Stimulated activated CD8-positive, alpha-beta memory T cell treated with anti-CD3 and anti-CD28 coated beads, Interleukin-12 subunit alpha, Interleukin-12 subunit beta, amount 100 ng/mL, for 24 hours (primary cell): Measurements from ENCODE around the gene SPACA7.

ENCODE experiments used
- DNase-seq: peaks from one replicate; pipeline ENCODE4 v3.0.0-alpha.2; 2020; ENCODE audit errors: extremely low read depth

The SPACA7 gene

DNA sequence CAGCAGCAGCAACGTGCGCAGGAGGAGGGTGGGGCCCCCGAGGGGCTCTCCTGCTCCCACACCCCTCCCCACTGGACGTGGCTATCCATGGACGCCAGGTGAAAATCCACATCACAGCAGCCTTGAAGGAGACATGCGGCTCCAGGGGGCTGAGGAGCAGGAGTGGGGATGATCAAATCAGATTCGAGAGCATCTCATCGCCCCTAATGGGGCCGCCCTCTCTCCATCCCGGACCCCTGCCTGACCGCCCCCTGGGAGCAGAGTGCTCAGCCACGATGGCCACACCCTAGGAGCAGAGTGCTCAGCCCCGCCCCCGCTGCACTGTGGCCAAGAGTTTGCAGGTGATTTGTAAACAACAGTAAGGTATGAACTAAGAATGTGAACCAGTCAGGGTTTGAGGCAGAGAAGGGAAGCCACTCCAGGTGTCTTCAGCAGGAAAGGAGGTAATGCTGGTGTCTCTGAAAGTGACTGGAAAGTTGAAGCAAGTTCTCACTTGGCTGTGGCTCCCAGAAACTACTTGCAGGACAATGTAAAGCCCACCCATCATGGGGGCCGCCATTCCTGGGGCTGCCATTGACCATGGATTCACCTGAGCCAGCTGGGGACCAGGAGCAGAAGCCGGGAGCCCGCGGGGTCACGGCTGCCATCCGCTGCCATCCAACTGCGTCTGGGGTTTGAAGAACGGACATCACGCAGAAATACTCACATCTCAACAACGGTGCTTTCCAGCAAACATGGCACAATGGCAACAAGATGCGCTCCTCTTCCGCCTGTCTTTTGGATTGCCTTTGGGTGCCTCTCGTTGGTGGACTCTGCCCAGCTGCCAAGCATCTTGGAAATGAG is 71.8 kb downstream of the SPACA7 start:
- DNase-seq, result no peak

DNA sequence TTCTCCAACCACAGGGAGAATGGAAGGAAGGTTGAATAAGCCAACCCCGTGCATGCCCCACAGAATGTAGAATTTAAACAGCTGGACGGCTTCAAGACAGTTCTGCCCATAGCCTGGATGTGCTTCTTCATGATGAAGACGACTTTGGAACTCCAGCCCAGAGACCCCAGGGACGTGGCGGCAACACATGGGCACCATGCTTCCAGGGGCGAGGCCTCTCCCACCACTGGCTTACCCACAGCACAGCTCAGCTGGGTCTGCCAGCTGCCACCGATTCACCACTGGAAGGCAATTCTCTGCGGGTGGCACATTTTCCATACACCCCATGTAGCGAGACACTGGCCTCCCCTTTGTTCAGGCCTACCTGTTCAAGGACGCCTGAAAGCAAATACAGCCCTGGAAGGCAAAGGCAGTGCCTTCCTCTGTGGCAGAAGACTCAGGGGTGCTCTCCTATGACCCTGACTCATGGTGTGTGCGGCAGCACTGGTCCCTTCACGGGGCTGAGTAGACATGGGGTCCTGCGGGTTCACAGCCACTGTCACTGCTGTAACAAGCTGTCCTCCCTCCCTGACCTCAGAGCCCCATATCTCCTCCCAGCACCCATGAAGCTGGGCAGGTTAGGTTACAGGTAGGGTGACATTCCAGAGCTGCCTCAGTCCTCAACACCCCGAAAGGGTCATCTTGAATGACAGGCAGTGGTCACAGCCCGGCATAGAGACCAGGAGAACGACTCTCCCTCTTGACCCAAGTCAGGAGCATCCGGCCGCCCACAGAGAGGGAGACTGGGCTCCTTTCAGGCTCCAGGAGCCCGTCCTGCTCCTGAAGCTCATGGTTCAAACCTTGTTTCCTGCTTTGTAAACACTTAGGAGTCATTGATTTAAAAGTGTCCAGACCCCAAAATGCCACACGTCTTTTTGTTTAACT is 72.7 kb downstream of the SPACA7 start:
- DNase-seq, result no peak

DNA sequence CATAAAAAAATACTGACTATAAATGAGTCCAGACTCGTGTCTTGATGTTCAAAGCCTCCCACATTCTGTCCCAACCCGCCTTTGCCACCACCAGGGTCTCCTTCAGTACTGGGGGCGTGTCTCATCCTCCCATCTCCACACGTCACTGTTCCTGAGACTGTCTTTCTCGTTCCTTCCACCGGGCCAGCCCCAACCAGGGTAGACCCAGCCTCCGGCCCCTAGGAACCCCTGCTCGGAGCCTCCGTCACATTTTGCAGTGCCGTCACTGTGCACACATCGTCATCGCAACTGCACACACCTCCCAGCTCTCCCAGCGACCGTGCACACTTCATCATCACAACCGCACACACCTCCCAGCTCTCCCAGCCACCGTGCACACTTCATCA is 73.4 kb downstream of the SPACA7 start:
- DNase-seq, result no peak

DNA sequence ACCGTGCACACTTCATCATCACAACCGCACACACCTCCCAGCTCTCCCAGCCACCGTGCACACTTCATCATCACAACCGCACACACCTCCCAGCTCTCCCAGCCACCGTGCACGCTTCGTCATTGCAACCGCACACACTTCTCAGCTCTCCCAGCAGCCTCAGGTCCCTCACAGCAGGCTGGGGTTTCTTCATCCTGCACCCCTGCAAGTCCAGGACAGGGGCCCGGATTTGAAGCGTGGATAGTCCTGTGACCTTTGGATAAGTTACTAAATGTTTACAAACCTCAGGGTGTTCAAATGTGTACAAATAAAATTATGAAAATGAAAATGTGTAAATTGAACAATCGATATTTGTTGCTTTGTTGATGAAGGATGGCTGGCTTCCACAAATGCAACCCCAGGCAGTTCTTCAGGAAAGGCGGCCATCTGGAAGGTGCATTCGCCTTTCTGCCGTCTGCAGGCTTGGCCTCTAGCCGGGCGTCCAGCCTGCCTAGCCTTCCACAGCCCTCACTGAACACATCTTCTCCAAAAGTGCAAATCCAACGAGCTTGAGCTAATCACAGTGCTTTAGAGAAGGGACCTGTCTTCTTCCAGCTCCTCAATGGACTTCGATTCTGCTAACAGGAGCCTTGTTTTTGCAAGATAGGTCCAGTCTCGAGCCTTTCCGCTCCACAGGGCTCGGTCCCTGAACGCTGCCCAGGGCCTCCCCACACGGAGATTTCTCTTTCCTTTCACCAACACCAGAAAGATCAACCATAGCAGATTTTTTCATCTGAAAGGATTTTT is 74.2 kb downstream of the SPACA7 start:
- DNase-seq, result no peak

DNA sequence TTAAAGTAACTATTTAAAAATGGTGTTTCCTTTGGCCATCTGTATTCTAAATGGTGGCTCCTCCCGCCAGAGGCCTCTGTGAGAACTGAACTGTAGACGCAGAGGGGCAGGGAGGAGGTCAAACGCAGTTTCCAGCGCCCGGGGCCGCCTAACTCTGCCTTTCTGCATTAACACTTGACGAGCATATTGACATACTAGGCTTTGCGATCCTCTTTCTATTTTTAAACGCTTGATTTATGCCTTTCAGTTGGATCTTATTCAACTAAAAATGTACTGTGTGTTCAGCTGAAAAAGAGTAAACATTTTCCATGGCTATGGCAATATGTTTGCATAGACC is 74.7 kb downstream of the SPACA7 start:
- no peak for DNase-seq

DNA sequence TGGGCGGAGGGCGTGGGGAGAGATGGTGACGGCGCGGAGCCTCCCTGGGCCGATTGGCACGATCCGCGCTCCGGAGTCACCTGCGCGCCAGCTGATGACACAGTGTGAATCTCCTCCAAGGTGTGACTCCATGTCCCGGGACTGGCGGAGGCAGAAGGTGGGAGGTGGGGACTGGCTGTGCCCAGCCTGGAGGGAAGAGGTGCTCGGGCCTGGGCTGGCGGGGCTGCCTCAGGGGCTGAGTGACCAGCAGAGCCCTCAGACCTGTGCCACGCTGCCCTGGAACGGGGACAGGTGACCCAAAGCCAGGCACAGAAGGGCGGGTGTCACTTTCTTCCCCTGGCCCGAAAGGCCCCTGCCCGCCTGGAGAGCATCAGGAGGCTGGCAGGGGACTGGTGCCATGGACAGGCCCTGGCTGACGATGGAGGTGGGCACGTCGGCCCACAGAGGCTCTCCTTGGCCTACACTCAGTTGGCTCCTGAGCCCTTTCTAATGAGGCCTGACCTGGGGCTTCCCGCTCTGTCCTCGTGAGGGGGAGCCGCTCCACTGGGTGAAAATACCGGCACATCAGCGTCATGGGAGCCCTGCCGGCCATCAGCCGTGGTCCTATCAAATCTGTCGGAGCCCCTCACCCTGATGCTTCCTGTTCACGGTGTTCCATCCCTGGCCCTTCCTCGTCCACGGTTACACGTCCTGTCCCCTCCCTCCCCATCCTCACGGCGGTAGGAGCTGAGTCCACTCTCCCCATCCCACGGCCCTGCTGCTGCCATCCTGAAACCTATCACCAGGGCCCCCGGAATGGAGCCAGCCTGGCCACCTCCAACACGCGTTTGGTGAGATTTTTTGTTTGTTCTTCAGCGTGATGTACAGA is 75.6 kb downstream of the SPACA7 start:
- DNase-seq, result no peak

DNA sequence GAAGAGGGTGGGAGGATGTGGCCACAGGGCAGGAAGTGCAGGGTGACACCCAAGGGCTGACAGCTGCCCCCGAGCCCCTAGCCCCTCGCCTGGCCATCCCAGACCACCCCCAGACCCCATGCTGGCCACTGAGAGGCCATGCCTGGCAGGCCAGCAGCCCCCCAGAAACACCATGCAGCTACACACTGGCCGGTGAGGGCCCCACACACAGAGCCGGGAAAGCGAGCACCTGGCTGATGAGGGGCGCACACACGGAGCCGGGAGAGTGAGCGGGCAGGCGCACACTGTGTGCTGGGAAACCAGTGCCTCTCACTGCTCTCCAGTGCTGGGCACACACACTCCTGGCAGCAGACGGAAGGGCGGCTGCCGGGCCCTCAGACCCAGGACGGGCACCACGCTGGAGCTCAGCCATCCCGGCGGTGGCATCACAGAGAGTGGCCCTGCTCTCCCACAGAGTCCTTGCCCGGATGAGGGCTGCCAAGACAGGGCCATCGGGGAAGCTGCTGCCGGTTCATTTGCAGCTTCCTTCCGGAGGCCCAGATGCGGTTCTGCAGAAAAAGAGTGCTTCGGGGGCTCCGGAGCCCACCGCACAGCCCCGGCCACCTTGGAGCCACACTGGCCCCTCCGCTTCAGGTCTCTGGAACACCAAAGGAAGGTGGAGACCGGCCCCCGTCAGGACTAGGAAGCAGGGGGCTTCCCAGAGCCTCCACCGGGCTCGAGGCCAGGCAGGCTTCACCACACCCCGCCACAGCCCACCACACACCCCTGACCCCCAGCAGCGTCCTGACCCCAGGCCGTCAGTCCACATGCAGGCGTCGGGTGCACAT is 76.4 kb downstream of the SPACA7 start:
- no peak for DNase-seq

DNA sequence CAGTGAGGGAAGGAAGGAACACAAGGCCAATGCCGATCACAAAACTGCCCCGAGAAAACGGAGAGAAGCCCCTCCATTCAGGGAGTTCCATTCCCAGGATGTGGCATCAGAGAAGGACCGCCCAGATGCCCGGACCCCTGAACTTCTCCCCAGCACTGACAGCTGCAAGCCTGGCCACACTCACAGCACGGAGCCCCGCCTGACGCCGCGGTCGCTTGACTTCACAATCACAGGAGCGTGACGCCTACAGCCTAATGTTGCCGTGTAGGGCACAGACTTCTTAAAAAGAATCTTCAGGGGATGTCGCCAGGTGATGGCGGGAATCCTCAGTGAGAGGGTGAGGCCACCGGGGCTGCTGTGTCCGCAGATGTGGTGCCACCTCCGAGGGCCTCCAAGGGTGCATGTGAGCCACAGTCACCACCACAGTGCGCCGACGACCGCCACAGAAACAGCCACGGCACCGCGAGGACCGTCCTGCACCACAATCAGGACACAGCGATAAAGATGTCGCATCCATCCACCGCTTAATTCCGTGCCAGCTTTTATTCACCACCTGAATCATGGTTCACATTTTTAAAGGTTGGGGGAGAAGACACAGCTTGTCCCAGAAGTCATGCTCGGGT is 77.2 kb downstream of the SPACA7 start:
- DNase-seq, result no peak

DNA sequence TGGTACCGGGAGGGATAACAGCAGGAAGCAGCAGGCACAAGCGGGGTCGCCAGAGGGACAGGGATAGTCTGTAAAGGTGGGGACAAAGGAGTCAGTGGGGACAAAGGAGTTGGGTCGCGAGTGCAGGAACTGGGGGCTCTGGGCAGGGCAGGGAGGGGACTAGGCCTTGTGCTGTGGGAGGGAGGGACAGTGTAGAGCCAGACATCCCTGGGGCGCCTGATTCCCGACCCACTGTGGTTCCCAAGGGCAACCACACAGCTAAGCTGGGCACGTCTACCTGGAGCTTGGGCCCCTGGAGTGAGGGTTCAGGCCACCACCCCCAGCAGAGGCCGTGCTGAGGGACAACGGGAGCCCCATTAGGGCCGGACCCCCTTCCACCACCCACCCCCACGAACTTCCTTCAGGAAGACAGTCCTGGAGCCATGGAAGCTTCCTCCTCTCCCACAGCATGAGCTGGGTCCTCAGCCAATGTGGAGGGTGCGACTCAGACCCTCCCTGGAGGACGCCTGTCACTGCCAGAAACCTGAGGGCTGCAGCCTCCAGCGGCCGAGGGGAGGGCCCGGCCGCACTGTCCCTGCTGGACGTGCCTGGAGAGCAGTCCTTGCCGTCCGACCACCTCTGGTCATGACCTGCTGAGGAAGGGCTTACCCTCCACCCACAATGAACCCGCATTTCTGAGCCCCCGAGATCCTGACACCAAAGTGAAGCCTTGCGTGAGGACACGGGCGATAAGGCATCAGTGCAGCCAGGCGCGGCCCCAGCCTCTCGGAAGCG is 77.9 kb downstream of the SPACA7 start:
- DNase-seq, result no peak

DNA sequence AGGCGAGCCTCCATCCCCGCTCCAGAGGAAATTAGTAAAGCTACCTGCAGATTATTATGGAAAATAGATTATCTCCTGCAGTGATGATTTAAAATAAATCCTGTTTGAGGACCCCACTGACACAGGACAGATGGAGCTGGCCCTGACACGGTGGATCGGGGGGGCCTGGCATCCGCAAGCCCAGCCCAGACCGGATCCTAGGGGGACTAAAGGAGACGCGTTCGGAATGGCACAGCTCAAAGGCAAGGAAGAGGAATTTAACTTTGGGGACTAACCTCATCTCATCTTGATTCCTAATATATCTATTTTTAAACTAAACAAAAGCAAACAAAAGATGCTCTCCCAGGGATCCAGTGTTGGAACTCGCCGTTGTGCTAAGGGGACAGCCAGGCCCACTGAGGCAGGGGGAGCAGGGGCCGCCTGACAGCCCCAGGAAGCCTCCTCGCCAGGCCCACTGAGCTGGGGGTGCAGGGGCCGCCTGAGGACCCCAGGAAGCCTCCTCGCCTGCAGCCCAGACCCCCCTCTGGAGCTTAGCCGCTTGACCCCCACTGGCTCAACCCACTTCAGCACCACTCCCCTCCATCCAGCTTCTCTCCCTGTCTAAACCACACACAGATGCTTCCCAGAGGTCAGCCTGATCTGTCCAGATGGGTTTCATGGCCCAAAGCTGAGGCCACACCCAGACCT is 78.6 kb downstream of the SPACA7 start:
- DNase-seq, result no peak

DNA sequence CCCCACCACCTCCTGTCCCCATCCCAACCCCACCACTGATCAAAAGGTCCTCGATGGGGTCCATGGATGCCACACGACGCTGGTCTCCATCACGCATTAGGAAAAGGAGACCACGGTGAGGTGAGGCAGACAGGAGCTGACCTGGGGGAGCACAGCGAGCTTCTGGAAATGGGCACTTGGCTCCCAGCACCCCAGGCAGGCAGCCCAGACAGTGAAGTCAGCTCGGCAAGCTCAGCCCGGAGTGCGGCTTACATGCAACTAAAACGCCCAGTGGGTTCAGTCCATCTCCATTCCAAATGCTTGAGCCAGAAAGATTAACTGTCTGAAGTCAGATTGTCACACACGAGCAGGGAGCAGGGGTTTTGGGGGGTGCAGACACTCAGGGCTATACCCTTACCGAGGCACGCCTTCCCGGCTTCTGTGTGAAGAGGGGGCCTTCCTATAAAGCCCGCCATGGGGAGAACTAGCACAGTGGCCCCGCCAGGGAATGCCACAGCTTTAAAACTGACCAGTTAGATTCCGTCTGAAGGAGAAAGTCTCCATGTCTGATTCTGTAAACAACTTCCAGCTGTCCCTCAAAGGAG is 79.4 kb downstream of the SPACA7 start:
- no peak for DNase-seq

DNA sequence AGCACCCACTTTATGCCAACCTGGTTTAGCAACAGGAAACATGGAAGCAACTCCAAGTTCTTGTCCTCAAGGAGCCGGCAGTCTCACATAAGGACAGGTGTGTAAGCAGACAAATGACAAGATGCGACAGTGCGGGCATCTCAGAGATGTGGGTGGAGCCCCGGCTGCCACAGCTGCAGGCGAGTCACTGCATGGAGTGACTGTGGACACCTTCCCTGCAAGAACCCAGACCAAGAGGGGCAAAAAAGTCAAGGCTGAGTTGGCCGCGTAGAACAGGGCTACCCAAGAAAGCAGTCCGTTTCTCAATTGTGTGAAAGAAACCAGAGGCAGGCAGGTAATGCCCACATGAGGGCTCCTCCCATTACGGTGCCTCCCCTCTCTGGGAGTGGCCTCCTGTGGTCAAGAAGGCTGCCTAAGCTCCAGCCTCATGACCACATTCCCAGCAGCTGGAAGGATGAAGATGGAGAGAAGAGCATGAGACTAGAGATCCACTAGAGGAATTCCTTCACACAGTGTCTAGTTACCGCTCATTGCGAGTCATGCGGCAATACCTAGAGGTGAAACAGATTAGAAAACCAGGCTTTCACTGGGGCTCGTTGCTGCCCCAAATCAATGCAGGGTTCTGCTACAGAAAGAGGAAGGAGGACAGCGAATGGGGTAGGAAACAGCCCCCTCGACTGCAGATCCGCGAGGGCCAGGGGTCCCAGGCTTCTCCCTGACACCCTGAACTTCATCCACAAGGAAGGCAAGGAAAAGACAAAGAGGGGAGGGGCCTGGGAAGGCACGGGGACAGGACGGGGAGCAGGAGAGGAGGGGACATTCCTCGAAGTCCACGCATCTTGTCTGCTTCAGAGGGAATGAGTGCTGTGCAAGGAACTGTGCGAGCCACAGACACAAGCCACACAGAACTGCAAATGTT is 80.2 kb downstream of the SPACA7 start:
- no peak for DNase-seq

DNA sequence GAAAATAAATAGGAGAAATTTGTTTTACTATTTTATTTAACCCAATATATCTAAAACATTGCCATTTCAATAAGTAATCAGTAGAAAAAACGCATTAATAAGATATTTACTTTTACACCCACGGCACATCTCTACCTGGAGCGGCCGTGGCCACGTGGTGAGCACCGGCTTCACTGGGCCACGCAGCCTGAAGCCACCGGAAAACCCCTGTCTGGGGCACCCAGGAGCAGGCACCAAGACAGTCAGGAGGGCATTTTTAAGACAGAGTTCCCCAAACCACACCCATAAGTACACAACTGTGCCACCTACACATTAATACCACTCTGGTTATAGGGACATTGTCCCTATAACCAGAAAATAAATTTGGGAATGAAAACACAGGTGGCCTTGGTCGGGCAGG is 80.9 kb downstream of the SPACA7 start:
- DNase-seq, result no peak

DNA sequence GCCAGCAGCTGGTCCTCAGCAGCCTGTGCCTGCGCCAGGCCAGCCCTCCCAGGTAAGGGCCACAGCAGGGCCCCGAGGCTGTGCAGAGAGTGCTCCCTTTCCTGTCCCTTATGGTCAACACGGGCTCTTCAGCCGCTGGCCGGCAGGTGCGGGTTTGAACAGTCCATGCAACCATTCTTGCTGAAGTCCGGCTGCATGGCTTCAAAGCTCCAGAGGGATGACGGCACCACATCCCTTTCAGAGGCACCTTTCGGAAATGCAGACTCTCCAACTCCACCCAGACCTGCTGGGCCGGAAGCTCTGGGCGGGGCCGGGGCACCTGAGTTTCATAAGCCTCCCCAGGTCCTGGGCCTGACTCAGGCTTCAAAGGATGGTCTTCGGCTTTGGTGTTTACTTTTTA is 81.3 kb downstream of the SPACA7 start:
- no peak for DNase-seq

DNA sequence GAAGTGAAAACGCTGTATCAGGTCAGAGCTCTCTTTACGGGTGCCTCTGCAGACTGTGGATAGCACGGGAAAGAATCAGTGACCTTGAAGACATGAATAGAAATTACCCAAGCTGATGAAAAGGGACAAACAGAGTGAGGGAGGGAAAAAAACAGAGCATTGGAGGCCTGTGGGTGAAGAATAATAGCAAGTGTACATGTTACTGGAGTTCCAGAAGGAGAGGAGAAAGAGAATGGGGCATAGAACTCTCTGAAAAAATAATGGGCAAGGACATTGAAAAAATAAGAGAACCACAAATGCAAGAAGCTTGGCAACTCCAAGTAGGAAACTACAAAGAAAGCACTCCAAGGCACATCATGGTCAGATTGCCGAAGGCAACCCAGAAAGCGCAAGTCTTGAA is 86.3 kb downstream of the SPACA7 start:
- DNase-seq, result no peak

DNA sequence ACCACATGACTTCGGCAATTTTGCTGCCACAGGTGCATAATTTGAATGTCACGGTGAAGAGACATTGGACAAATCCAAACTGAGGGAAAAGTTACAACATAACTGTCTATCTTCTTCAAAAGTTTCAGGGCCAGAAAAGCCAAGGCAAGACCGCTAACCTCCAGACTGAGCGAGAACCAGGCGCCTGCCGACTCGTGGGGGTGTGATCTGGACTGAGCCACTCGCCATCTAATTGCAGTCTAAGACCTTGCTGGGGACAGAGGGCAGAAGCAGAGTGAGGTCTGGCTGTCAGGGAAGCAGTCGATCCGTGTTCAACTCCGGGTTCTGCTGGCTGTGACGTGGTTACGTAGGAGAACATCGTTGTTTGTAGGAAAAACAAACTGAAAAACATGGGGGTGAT is 88.6 kb downstream of the SPACA7 start:
- no peak for DNase-seq
